HL-60/S4 (cell line): ENCODE data around the gene ITGA2.

ENCODE experiments used
- in situ Hi-C: fragments of 300-500 bp; cut with MboI; formaldehyde crosslinking; loops from 2 replicates; pipeline ENCODE4 v1.14.3; 2022; ENCODE audit warnings: low sequenced_read_pairs

The ITGA2 gene

GRCh38 chr5:52988335-52989024 lies 672 bp upstream of the ITGA2 start:
- in situ Hi-C loops, result no loop called here

GRCh38 chr5:52989781-52990527 lies 802 bp downstream of the ITGA2 start:
- in situ Hi-C loops, result no loop called here

GRCh38 chr5:52990528-52990925 lies 1.4 kb downstream of the ITGA2 start:
- in situ Hi-C loops, result no loop called here

GRCh38 chr5:52993367-52993766 lies 4.2 kb downstream of the ITGA2 start:
- in situ Hi-C loops, result no loop called here

GRCh38 chr5:52994266-52994665 lies 5.1 kb downstream of the ITGA2 start:
- in situ Hi-C loops, result no loop called here

- in situ Hi-C loops, result no loop called here
These were observed 5.9 kb downstream of the ITGA2 start for GRCh38 chr5:52995095-52995494.

GRCh38 chr5:52995914-52996313 lies 6.8 kb downstream of the ITGA2 start:
- in situ Hi-C loops, result no loop called here

GRCh38 chr5:52996979-52997378 lies 7.8 kb downstream of the ITGA2 start:
- in situ Hi-C loops, result no loop called here

- in situ Hi-C loops, result no loop called here
These were observed 8.3 kb downstream of the ITGA2 start for GRCh38 chr5:52997424-52997823.

- in situ Hi-C loops, result no loop called here
These were observed 9.6 kb downstream of the ITGA2 start for GRCh38 chr5:52998552-52999313.

- in situ Hi-C loops, result no loop called here
These were observed 10.3 kb downstream of the ITGA2 start for GRCh38 chr5:52999344-52999949.

- in situ Hi-C loops, result no loop called here
These were observed 12.4 kb downstream of the ITGA2 start for GRCh38 chr5:53001541-53001940.

GRCh38 chr5:53002491-53002890 lies 13.3 kb downstream of the ITGA2 start:
- in situ Hi-C loops, result no loop called here

GRCh38 chr5:53003144-53003543 lies 14.0 kb downstream of the ITGA2 start:
- in situ Hi-C loops, result no loop called here

GRCh38 chr5:53006911-53007890 lies 18.0 kb downstream of the ITGA2 start:
- in situ Hi-C loops, result no loop called here

GRCh38 chr5:53008751-53009150 lies 19.6 kb downstream of the ITGA2 start:
- in situ Hi-C loops, result no loop called here

- in situ Hi-C loops, result no loop called here
These were observed 20.7 kb downstream of the ITGA2 start for GRCh38 chr5:53009816-53010215.

- in situ Hi-C loops, result no loop called here
These were observed 21.7 kb downstream of the ITGA2 start for GRCh38 chr5:53010814-53011213.

GRCh38 chr5:53011233-53011632 lies 22.1 kb downstream of the ITGA2 start:
- in situ Hi-C loops, result no loop called here

- in situ Hi-C loops, result no loop called here
These were observed 24.7 kb downstream of the ITGA2 start for GRCh38 chr5:53013857-53014256.
